Hindlimb muscle (tissue), 1 donor: ENCODE data around the gene MED13L. TPM values are rescaled to one million over a fixed set of nuclear protein-coding genes. Genes with fewer than 3 reads are reported as not detected.

Source experiments
- DNase-seq: peaks from one replicate; pipeline ENCODE4 v3.0.0-alpha.2; 2013
- polyA plus RNA-seq: library from polyadenylated mRNA; unstranded; fragments of 120-200 nt; gene quantifications from one replicate; pipeline ENCODE4 v1.2.1, GENCODE V29; 2013; ENCODE audit not compliant: insufficient read length

The MED13L gene
- polyA plus RNA-seq, 1 donor = 48.1 TPM

DNA sequence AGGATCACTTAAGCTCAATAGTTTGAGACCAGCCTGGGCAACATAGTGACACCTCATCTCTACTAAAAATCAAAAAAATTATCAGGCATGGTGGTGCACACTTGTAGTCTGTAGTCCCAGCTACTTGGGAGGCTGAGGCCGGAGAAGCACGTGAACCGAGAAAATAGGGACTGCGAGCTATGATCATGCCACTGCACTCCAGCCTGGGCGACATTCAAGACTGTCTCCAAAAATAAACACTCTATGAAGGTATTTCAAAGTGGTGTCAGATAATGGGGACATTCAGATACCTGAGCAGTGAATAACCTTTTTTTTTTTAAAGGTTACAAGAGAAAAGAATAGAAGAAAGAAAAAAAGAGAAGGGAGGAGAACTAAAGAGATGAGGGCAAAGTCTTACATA, 98.1 kb downstream of the MED13L start:
- DNase-seq = no peak

DNA sequence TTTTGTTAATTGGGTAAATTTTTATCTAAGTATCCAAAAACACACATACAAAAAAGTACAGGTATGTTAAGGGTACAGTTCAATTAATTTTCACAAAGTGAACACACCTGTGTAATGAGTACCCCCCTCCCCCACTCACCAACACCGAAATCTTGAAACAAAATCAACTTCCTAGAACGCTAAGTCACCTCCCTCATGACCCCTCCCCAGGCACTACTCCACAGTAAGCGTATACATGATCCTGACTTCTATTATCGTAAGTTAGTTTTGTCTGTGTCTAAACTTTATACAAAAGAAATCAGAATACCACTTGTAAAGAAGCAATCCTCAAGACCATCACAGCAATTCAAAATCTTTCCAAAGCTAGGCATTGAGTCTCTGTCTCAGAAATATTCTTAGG, 100.5 kb downstream of the MED13L start:
- DNase-seq = no peak

DNA sequence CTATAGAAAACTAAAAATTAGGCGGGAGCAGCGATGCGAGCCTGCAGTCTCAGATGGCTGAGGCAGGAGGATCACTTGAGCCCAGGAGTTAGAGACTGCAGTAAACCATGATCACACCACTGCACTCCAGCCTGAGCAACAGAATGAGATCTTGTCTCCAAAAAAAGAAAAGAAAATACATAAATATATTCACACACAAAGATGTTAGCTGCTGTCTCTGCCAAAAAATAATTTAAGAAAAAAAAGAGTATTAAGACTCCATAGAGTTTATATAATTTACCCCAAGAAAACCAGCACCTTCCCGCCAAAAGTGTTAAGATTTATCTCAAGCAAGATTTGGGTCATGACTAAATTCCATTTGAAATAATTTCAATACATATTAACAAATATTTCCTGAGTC, 102.6 kb downstream of the MED13L start:
- no peak for DNase-seq

DNA sequence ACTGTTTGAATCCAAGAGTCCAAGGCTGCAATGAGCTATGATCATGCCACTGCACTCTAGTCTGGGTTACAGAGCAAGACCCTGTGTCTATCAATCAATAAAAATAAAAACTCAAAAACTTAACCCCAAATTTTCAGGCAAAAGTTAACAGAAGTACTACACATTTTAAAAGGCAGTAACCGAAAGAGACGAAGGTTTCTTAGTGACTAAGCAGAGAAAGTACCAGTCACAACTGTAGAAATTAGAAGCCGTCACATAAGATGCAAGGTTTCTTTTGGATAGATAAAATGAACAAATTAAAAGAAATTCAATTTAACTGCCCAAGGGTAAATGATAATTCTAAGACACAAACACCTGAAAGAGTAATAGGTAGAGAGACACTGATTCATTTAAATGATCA, 103.5 kb downstream of the MED13L start:
- DNase-seq = no peak

DNA sequence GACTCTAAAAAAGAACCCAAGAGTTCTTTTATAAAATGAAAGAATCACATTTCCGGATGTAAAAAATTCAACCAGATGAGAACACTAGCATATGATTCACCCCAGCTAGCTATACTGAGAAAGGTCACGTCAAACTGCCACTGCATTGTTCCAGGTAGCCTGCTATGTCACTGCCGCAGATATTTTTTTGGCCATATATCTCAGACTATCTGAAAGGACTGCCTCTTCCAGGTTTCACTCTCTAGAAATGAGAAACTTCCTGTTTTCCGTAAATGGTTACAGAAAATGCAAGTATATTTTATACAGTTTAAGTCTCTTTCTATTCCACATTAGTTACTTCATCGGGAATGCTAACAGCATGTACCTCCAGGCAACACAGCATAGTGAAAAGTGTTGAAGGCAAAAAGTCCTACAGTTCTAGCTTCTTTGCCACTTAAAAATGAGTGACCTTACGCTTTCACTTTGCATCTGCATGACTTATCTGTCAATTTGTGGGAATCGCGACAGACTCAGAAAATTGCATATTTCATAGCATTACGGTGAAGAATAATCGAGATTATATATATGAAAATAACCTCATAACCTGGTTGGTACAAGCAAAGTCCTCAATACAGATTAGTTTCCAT, 105.2 kb downstream of the MED13L start:
- DNase-seq = no peak

DNA sequence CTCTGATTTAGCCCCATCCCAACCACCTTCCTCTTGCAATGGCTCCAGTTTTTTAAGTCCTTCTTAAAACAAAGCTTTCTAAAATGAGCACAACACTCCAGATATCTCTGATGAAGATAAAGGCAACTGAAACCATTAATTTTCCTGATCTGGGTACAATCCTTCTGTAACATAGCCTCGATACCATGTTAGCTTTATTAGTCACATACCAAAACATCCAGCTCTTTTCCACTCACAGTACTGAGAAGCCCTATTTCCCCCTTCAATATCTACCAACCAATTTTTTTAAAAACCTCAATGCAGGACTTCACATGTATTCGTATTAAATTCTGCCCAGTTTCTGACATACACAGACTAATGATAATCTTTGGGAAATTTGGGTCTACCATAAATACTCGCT, 105.9 kb downstream of the MED13L start:
- no peak for DNase-seq

DNA sequence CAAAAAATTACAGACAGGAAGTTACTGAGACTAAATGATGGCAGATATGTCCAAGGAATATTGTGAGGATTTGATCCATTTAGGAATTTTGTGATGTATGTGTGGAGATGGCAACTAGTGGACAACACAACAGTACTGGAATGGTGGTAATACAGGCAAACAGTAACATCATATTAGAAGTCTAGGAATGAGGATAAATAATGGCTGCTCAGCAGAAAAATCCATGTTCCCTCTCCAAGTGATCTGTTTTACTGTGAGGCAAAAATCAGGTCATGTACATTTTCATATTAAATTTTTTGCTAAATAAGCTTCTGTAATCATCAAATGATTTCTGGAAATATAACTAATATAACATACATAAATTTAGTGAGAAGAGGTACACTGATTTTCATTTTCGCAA, 108.4 kb downstream of the MED13L start:
- no peak for DNase-seq

DNA sequence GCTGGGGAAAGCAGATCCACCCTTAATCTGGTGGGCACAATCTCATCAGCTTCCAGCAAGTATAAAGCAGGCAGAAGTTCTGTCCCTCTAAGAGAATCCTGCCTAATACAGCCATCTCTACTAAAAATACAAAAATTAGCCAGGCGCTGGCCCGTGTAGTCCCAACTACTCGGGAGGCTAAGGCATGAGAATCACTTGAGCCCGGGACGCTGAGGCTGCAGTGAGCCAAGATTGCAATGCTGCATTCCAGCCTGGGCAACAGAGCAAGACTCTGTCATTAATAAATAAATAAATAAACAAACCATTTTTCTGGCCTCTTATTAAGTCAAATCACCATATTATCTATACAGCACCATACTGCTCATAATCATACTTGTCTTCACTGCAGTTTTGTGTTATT, 111.2 kb downstream of the MED13L start:
- no peak for DNase-seq

DNA sequence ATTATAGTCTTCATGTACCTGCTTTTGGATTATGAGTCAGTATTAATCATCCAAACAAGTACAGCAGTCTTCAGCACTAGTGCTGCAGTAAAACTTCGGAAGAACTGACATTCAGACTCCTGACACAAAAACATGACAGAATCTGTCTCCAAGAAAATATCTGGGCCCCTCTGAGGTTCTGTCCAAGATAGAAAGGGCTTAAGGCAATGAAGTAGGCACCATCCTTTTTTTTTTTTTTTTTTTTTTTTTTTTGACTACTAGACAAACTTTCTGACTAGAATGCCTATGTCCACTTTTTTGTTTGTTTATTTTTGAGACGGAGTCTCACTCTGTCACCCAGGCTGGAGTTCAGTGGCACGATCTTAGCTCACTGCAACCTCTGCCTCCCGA, 112.5 kb downstream of the MED13L start:
- DNase-seq = no peak

DNA sequence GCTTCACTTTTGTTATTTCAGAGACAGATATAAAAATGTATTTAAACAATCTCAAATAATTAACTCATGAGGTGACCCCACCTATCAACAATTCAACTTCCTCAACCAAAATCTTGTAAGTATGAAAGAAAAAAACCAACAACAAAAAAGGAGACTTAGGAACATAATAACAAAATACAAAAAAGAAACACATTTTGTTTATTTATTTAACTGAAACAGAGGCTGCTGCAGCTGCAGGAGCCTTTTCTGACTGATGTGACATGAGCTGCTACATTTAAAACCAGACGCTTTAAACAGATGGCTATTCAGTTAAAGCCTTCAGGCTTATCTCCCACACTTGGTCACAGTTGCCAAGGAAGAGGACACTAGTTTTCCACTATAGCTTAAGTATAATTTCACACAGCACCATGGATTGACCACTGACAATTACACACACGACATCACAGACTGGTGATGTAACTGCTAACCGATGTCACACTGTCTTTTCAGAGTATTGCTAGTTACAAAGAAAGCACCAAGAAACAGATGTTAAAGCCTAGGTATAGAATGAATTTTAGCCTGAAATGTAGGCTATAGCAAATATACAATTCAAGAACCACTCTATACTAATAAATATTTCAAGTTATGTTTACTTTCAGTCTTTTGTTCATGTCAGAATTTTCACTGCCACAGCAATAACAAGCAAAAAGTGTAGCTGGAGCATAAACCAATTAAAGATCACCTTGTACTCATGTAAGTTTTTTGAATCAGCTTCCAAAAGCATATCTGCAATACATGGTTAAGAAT, 113.0 kb downstream of the MED13L start:
- no peak for DNase-seq

DNA sequence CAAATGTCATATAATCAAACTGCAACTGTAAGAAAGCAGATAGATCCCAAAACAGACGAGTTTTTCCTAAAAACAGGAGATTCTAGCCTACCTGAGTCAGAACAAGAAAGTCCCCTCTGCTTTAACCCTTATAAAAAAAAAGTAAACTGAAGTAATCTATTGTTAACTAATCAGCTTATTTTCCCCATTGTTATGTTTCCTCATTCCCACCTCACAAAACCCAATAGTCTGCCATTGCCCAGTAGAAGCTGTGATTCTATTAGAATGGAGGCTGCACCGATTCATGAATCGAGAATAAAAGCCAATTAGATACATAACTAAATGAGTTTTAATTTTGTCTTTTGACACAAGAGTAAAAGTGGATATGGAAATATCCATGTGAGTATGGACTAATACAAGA, 115.4 kb downstream of the MED13L start:
- DNase-seq = no peak

DNA sequence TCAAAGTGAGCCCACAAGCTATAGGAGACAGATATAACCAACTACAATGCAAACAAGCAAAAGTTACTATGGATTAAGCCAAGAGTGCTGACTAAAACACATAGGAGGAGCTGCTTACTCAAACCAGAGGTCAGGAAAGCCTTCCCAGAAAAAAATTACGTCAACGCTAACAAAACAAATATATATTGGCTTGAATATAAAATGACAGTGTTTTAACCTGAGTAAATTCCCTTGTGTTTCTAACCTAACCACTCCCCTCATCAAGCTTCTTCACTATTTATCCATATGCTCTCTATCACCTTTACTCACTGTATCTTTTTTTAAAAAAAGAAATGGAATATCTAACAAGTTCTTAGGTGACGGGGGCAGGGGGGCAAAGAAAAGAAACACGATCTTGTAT, 115.9 kb downstream of the MED13L start:
- DNase-seq = no peak

DNA sequence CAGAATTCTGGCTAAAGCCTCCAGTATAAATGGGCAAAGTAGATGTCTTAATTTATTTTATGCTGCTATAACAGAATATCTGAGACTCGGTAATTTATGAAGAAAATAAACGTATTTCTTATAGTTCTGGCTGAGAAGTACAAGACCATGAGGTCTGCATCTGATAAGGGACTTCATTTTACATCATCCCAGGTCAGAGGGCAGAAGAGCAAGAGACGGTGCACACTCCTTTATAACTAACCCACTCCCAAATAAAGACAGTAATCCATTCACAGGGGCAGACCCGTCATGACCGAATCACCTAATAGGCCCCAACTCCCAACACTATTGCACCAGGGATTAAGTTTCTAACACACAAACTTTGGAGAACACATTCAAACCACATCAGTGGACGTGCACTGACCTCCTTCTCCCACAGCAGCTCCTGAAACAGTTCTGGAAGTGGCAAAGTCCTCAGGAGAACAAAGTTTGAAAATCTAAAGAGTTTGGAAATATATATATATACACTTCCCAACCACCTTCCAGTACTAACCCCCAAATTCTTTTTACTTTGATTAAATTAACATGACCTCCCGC, 116.5 kb downstream of the MED13L start:
- DNase-seq = no peak

DNA sequence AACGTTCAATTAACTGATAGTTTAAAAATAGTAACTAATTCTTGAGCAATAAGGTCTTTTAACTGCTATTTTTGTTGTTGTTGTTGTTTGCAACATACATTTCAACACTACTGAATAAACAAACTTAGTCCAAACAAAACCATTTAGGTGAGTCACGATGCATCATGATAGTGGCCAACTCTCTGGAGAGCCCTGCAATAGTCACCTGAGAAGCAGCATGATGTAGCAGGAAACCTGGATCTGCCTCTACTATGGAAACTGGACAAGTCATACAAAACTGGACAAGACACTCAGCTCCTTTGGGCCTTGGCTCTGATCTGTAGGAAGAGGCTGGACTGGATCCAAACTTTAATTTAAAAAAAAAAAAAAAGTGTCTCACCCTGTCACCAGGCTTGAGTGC, 117.3 kb downstream of the MED13L start:
- DNase-seq = no peak

DNA sequence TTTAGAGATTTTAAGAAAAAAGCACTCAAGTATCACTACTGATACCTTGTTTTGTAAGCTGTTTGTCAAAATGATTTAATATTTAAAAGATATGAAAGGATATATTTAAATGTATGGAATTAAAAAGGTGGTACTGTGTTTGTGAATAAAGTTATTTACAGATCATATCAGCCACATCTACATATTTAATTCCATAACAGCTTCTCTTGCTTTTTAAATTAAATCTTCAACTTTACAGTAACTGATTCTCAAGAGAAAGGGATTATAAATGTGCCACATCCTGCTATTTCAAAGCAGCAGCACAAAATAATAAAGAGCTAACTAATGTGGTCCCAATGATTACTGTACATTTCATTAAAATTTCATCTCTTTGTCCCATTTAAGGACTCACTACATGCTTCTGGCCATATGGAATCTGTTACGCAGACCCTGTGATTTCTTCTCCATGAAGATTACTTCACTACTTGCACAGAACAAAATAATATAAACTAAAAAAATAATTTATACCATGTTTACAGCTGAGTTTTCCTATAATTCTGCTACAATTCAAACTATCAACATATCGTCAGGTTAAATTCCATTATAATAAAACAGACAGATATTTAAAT, 117.8 kb downstream of the MED13L start:
- DNase-seq = no peak

DNA sequence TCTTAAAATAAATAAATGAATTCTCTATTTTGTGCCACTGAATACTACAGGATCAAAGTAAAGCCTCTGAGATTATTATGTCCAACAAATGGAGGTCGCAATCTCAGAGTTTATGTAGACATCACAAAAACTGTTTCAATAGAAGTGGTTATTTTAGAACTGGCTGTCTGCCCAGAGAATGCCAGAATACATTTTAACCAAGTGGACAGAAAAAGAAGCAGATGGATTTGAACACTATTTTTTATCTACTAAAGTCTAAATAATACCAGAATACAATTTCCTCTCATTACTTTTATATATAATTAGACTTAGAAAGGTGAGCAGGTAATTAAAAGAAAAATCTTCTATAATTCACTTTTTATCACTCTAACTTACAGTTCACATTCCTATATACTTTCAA, 118.3 kb downstream of the MED13L start:
- peak; percentile 51 for DNase-seq

DNA sequence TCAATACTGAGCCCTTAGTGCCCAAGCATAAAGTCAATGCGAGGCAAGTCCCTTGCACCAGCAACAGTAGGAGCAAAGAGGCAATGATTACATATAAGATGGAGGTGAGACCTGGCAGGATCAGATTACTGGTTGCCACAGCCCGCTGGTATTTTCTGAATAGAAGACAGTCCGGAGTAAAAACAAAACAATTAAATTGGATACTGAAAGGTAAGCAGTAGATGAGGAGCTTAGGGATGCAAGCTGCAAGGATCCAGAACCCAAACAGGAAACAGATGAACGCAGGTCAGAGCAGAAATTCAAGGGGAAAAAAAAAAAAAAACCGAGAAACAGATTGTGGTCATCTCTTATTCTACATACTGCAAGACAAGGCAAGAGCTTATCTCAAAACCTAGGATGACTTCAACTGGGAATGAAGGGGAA, 119.6 kb downstream of the MED13L start:
- no peak for DNase-seq

DNA sequence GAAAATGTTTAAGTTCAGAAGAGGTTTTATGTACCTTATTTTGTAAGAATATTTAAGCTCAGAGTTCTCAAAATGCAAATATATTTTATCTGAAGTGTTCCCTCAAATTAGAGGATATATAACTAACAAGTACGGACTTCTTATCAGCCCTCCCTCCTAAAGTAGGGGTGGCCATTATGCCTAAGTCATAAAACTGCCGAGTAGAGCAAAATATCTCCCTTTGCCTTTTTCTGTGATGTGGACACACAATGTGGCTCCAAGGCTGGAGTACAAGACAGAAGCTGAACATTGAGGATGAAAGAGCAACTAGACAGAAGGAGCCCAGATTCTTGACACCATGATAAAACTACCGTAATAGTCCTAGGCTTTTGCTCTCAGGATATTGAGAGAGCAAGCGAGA, 120.9 kb downstream of the MED13L start:
- DNase-seq = no peak

DNA sequence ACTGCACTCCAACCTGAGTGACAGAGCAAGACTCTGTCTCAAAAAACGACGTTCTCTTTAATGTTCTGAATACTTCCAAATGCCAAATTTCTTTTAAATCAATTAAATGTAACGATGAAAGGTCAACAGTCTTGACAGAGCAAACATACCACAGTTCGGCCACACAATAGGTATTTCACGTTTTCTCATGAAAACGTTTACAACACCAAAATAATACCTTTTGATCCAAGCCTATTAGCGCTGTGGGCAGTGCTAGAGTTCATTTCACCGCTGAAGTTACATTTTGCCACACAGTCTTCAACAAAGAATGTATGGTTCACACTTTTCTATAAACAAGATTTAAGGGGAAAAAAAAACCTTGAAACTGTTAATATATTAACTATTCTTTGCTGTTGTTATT, 122.1 kb downstream of the MED13L start:
- no peak for DNase-seq

DNA sequence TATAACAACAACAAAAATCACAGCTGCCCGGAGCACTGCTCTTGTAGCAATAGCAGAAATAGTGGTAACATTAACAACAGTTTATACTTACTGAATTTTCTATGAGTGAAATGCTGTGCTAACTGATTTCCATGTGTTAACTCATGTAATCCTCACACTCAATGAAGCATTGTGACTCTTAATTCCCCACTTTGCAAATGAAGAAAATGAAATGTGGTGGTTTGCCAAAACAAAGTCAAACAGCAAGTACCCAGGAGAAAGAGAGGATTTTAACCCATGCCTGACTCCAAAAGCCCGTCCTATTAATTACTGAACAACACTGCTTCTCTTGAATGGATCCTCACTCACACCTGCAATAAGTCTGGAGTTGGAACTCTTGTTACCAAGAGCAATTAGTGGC, 123.5 kb downstream of the MED13L start:
- no peak for DNase-seq

DNA sequence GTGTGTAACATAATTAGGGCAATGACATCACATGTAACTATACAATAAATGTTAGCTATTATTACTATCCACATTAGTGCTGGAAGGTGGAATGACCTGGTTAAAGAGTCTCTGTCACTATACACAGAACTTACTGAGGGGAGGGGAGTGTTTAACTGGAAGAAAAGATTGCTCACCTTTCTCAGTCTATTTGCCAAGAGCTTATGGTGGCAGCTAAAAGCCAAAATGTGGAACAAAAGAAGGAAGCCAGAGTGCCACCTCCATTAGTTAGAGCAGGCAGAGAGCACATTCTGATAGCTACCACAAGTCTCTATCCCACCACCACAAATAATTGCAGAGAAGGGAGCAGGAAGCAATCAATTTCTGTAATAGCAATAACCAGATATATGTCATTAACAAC, 124.4 kb downstream of the MED13L start:
- DNase-seq = no peak

DNA sequence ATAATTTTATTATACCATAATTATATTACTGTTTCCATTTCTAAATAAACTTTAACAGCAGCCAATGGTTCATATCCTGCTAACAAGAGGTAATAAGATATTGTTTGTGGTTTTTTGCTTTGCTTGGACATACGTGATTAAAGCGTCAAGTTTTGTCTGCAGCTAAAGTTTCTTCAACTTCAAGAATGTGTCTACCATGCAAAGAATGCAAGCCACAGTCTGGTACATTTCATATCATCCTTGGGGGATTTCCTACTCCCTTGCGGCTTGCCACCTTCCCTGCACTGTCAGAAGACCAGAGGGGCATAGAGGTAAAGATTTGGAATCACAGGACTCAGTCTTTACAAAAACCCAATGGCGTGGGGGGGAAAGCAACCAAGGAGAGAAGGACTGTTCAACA, 125.2 kb downstream of the MED13L start:
- no peak for DNase-seq

DNA sequence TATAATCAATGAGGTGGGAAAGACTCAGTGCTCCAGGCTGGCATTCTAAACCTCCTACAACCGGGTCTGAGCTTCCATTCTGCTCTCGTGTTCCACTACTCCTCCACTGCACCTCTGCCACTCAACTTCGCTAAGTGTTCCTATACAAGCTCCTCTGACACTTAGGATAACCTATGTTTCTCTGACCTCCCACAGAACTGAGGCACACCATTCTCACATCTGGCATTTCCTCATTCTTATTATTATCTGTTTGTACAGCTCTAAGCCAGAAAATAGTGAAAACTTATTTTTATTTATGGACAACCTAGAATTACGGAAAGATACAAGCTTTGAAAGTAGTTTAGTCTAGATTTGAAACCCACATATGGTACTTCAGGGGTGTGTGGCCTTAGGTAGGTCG, 127.0 kb downstream of the MED13L start:
- DNase-seq = no peak

DNA sequence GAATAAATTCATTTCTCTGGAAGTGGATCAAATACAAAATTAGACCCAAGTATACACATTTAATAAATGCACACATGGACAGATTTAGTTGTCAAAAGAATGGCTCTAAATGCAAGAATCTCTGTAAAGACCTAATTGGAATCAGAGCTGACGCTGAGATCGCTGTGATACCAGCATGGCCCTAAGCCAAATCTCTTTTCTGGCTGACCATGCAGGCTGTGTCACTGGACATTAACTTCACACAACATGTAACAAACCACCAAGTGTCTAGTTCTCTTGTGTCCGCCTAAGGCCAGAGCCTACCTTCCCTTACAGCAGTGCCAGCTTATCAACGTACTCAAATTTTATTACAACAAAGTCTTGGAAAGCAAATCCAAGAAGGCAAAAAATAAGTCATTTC, 127.5 kb downstream of the MED13L start:
- DNase-seq = no peak
